ENCODE measurements around the gene CACNA1F.

CACNA1F gene

DNA sequence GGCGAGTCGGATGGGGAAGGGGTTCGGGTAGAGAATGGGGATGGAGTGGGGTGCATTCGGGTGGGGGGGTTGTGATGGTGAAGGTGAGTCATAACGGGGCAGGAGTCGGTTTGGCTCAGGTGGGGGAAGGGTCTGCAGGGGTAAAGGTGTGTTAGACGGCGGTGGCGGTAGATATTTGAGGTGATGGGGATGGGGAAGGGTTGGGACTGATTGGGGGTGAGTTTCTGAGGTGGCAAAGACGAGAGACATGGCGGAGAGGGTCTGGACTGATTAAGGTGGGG, 33.9 kb downstream of the CACNA1F start:
- no peak for DNase-seq (ENCODE audit: low read depth)
- H3K4me3 ChIP-seq (ENCODE audit: low read depth, low read length) = no peak overlapping the region
- TF ChIP-seq, protein P1, sequence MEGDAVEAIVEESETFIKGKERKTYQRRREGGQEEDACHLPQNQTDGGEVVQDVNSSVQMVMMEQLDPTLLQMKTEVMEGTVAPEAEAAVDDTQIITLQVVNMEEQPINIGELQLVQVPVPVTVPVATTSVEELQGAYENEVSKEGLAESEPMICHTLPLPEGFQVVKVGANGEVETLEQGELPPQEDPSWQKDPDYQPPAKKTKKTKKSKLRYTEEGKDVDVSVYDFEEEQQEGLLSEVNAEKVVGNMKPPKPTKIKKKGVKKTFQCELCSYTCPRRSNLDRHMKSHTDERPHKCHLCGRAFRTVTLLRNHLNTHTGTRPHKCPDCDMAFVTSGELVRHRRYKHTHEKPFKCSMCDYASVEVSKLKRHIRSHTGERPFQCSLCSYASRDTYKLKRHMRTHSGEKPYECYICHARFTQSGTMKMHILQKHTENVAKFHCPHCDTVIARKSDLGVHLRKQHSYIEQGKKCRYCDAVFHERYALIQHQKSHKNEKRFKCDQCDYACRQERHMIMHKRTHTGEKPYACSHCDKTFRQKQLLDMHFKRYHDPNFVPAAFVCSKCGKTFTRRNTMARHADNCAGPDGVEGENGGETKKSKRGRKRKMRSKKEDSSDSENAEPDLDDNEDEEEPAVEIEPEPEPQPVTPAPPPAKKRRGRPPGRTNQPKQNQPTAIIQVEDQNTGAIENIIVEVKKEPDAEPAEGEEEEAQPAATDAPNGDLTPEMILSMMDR (IDR thresholded peaks at IDR 0.05; ENCODE audit: low read depth, low read length, missing control alignments) = no peak
- in situ Hi-C loops (cut with HindIII; ENCODE audit: low sequenced_read_pairs) = no loop called here

DNA sequence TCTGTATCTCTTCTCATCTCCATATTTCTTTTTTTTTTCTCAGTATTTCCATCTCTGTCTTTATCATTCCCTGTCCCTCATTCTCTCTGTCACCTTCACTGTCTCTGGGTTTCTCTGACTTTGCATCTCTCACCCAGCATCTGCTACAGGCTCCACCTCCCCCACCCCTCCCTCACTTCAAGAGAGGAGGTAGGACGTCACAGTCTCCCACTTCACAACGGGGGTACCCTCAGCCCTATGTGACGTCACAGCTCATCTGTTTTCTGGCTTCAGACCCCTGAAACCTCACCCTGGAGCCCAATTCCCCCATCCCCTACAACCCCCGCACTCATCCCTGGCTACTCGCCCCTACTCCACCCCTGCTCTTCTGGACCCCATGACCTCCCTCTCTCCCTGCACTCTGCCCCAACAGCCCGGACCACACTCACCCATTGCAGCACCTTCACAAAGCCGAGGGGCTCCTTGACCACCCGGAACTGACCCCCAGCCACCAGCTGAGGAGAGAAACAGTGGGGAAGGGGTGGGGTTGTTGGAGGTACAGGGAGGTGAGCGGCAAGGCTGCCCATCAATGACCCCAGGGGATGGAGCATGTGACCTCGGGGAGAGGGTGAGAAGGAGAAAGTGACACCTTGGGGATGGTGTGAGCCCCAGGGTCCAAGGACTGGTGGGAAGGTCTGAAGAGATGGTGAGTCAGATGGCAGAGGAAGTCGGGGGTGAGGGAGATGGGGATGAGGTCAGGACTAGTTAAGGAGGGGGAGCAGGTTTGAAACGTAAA, 34.4 kb downstream of the CACNA1F start:
- TF ChIP-seq, protein P1 (IDR thresholded peaks at IDR 0.05; ENCODE audit: low read depth, low read length, missing control alignments) = no peak
- DNase-seq (ENCODE audit: low read depth) = no peak
- H3K4me3 ChIP-seq (ENCODE audit: low read depth, low read length) = no peak overlapping the region
- in situ Hi-C loops (cut with HindIII; ENCODE audit: low sequenced_read_pairs) = no loop called here

DNA sequence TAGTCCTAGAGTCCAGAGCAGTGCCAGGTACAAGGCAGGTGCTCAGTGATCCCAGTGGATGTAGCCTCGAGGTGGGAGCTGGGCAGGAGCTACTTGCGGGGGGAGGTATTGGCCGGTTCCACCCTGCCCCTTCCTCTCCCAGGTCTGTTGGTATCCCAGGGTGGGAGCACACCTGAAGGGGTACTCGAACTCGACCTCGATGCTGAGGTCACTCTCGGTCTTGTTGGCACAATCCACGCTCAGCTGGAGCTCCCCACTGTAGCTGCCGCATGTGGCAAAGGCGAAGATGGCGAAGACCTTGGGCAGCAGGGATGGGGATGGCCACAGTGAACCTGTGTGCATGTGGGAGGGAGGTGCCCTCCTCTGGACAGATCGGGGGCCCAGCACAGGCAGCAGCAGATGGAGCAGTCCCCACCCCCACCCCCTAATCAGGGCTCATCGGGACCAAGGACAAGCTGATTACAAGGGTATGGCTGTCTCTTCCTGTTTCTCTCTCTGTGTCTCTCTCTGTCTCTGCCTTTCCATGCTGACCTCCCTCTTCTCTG, 35.5 kb downstream of the CACNA1F start:
- no peak for DNase-seq (ENCODE audit: low read depth)
- no peak overlapping the region for H3K4me3 ChIP-seq (ENCODE audit: low read depth, low read length)
- TF ChIP-seq, protein P1 (IDR thresholded peaks at IDR 0.05; ENCODE audit: low read depth, low read length, missing control alignments) = no peak
- in situ Hi-C loops (cut with HindIII; ENCODE audit: low sequenced_read_pairs) = no loop called here

DNA sequence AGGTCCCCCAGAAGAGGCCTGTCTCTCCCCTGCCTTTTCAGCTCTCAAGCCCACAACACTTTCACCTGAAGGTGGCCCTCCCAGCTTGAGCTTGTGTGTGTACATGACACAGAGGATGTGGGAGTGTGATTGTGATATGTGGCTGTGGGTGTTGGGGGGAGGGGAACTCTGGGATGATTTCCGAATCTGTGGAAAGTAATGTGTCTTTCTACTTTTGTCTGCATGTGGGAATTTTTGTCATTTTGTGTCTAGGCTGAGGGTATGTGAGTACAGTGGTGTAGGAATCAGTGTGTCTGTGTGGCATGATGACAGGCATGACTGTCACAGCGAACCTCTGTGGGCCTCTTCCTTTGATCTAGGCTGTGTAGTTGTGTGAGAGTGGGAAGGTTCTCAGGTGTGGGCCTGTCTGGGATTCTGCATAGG, 39.6 kb downstream of the CACNA1F start:
- TF ChIP-seq, protein P1 (IDR thresholded peaks at IDR 0.05; ENCODE audit: low read depth, low read length, missing control alignments) = no peak
- H3K4me3 ChIP-seq (ENCODE audit: low read depth, low read length) = no peak overlapping the region
- in situ Hi-C loops (cut with HindIII; ENCODE audit: low sequenced_read_pairs) = no loop called here
- no peak for DNase-seq (ENCODE audit: low read depth)

- TF ChIP-seq, protein P1 (IDR thresholded peaks at IDR 0.05; ENCODE audit: low read depth, low read length, missing control alignments) = peak; percentile 68
- in situ Hi-C loops (cut with HindIII; ENCODE audit: low sequenced_read_pairs) = no loop called here
- DNase-seq (ENCODE audit: low read depth) = no peak
- H3K4me3 ChIP-seq (ENCODE audit: low read depth, low read length) = no peak overlapping the region
Observed at GRCh38 chrX:49192722-49193328, 40.3 kb downstream of the CACNA1F start.

GRCh38 chrX:49191574-49192011, 41.5 kb downstream of the CACNA1F start:
- no peak for DNase-seq (ENCODE audit: low read depth)
- peak overlapping the region; percentile 50 for H3K4me3 ChIP-seq (ENCODE audit: low read depth, low read length)
- TF ChIP-seq, protein P1 (IDR thresholded peaks at IDR 0.05; ENCODE audit: low read depth, low read length, missing control alignments) = no peak
- in situ Hi-C loops (cut with HindIII; ENCODE audit: low sequenced_read_pairs) = no loop called here

Data from astrocyte of the cerebellum (primary cell).